GM18867 (cell line): ENCODE data around the gene NEURL1B.

Experiments
- ATAC-seq: cut with Tn5 transposase; IDR thresholded peaks from one replicate; pipeline ENCODE4 v1.9.1; 2021; ENCODE audit warnings: mild to moderate bottlenecking, moderate library complexity; ENCODE audit not compliant: unreplicated experiment

NEURL1B gene

GRCh38 chr5:172632346-172633092 is 8.5 kb upstream of the NEURL1B start:
- ATAC-seq: no peak

DNA sequence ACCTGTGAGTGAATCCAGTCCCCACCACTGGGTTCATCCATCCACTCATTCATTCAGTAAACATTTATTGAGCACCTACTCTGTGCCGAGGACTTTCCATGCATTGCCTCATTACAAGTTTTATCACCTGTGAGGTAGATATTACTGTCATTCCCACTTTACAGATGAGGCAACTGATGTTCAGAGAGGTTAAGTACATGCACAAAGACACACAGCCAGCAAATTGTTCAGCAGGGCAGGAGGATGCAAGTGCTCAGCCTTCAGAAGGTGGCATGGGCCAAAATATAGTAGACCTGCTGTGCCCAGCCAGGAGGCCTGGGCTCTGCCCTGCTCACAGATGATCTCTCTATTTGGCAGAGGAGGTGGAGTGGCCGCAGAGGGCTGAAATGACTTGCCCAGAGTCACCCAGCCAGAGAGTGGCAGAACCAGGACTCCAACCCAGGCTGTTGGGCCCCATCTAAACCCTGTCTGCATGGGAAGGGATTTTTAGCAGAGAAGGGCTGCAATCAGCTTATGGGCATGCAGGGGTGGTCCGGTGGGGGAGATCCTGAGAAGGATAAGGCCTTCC is 7.6 kb upstream of the NEURL1B start:
- no peak for ATAC-seq

- ATAC-seq: no peak
These were observed 6.8 kb upstream of the NEURL1B start for GRCh38 chr5:172634106-172634899.

GRCh38 chr5:172635038-172635437 is 6.0 kb upstream of the NEURL1B start:
- ATAC-seq: no peak

DNA sequence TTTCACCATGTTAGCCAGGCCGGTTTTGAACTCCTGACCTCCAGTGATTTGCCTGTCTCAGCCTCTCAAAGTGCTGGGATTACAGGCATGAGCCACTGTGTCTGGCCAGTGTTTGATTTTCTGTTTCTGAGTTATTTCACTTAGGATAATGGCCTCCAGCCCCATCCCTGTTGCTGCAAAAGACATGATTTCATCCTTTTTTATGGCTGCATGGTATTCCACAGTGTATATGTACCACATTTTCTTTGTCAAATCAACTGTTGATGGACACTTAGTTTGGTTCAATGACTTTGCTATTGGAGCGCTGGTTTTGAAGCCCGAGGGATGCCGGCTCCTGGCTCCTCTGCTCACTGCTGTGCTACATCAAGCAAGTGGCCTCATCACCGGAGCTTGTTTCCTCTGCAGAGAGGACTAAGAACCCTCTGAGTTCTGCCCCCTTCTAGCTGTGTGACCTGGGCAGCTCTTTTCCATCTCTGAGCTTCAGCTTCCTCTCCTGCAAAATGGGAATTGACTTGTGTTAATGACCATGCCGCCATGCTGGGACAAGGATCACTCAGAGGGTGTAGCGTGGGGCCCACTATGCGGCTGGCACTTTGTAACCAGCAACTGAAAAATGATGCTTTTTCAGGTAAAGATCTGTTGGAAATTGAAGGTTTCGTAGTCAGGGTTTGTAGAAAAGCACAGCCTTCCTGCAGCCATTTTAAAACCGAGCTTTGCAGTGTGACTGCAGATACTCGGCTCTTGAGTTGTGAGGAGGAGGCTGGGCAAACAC is 4.6 kb upstream of the NEURL1B start:
- ATAC-seq: no peak

DNA sequence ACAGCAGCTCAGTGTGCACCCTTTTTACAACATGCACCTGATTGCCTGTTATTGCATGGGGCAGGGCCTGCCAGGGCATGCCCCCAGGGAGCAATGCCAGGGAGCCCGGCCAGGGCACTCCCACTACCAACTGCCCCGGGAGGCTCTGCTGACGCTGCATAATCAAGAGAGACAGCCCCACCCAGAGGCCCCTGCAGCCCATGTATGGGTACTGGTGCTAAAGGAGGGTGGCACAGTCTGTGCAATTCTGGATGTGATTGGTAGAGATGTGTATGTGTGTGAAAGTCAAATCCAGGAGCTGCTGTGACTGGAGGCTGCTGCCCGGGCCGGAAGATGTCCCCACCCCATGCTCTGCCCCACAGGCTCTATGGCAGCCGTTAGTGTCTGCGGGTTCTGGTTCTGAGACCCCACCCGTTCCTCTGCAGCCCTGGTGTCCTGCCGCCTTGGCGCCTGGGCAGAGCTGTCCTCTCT is 3.9 kb upstream of the NEURL1B start:
- no peak for ATAC-seq

- no peak for ATAC-seq
These were observed 3.3 kb upstream of the NEURL1B start for GRCh38 chr5:172637740-172638139.

DNA sequence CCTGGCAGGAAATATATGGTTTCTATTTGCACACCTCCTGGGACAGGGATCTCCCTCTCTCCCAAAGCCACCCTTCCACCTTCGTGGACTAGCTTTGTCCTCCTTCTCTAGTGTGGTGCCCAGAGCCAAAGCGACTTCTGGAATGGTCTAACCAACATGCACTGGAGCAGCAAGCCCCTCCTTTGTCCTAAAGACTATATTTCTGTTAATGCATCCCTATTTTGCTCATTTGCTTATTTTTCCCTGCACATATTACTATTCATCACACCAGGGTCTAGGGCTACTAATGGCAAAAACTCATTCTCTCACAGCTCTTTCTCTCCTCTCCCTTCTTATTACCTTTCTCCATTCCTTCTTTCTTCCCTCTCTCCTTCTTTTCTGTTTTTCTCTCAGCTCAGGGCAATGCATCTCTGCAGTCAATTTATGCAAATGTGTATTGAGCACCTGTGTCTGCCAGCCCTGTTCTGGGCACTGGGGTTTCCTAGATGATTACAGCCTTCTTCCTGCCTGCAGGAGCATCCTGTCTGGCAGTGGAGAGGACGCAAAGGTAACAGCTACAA is 2.8 kb upstream of the NEURL1B start:
- ATAC-seq: no peak

- no peak for ATAC-seq
These were observed 924 bp upstream of the NEURL1B start for GRCh38 chr5:172640139-172640538.

DNA sequence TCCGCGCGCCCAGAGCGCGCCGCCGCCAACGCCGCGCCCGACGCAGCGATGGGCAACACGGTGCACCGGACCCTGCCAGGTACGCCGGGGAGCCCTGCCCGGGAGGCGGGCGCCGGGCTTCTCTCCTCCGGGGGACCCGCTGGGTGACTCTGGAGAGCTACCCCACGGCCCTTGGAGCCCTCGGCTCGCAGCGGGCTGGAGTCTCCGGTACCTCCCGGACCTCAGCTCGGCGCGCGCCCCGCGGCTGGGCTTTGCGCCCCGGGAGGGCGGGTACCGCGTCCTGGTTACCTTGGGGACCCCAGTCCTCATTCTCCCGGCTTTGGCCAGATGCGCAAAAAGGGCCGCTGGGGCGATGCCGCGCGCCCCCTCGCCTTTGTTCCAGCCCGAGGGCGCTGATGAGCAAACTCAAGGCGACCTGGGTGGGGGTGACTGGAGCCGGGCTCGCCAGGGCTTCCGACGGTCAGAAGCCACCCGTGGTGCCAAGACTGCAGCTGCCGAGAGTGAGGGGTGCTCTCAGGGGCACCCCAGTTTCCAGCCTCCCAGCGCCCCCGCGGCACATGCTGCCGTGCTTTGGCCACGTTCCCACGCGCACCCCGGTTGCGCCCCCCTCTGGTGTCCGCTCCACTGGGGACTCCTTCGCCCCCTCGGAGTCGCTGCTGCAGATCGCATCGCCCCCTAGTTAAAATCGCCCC is 442 bp downstream of the NEURL1B start:
- no peak for ATAC-seq

DNA sequence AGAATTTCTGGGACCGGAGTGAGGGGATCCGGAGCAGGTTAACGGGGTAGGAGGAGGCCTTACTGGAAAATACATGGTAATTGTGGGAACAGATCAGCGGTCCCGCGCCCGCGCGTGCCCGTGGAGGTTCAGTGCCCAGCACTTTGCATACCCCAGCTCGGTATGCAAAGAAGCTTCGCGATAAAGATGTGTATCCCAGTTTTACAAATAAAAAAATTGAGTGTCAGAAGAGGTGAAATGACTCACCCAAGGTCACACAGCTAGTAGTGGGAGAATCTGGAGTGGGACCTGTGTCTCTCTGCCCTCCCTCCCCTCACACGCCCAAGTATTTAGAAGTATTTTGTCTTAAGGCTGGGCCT is 967 bp downstream of the NEURL1B start:
- ATAC-seq: no peak

DNA sequence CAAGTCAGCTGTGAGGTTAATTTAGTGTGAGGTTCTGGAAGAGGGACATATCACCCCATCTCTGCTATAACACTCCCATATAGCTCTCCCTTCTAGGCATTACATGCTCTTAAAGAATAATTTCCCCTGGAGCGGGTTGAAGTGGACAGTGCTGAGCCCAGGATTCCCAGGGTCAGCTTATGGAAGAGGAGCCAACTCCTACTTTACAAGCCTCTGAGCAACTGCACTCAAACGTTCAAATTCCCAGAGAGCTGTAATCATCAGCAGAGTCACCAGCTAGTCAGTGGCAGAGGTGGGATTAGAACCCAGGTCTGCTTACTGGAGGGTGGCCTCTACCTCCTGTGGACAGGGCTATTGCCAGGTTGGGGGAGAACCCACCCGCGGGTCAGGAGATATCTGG is 1.4 kb downstream of the NEURL1B start:
- ATAC-seq: no peak

DNA sequence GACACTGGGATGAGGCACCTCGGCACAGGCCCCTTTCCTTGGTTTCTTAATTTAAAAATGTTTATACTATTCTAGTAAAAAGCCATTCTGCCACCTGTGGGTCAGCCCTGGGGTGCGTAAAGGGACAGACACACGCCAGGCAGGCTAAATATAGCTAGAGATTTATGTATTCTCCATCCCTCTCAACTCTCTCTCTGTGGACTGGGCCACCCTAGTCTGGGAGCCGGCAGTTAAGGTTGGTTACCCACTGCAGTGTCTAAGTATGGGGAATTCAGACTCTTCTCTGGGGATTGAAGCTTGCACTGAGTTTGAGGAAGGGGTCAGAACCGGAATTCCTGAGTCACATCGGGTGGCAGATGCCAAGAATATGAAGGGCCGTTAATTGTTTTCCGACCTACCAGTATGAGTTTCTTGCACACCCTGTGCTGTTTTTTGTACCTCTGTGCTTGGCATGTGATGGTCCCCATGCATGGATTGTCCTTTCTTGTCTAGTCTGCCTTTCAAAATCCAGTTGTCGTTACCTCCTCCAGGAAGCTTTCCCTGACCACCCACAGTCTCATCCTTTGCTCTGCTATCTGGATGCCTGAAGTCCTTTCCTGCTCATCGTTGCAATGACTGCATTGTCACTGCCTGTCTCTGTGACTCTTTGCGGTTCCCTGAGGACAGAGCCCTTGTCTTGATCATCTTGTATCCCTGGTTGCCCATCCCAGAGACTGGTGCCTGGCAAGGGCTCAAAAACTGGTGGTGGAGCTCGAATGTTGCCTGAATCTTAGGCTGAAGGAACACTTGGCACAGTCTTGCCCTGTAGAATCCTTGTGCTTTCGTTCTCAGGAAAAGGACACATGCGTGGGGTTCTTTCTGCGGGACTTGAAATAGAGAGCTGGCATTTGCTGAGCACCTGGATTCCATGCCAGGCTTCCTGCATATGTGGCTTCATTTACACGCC is 2.1 kb downstream of the NEURL1B start:
- no peak for ATAC-seq

GRCh38 chr5:172644266-172644665 is 3.2 kb downstream of the NEURL1B start:
- no peak for ATAC-seq

DNA sequence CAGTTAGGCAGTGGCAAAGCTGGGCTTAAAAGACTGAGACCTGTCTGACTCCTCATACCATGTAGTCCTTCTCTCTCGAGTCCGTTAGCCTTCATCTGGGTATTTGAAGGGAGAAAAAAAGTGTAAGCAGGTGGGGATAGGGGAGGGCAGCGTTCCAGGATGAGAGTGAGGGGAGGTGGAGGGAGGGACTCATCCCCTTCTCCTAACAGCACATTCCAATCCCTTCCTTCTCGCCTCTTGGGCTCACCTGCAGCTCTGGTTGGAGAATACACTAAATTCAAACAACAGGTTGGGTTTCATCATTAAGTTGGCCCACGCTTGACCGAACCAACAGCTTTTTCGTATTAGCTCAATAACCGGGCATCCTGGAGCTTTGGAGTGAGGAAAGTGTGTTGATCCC is 3.6 kb downstream of the NEURL1B start:
- ATAC-seq: no peak

DNA sequence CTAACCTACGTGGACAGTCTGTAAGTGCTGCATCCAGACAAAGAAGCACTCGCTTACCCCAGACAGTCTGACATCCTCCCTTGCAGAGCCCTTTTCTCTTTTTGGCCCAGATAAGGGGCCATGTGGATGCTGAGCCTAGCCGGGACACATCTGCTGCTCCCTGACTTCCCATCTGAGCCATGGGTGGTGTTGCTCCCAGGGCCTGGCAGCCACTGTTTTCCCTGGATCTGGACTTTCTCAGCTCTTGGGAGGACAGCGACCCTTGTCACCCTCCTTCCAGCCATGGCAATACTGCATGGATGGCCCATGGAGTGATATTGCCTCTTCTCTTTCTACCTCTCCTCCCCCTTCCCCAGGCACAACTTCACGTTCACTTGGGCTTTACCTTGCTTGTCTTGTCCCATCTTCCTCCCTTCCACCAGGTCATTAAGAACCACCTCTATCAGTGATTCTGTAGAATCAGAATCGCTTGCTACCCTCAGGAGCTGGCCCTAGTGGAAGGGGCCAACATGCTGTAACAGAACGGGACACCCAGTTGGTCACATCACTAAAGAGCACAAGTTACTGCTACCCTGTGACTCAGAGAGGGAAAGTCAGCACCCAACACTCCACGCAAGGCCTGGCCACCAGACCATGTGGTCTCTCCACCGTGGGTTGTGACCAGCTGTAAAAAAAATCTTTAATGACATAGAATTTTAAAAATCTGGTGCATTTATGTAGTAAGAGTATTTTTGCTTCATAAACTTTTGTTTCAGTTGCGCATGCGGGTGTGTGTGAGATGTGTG is 4.4 kb downstream of the NEURL1B start:
- ATAC-seq: no peak

- ATAC-seq: no peak
These were observed 5.7 kb downstream of the NEURL1B start for GRCh38 chr5:172646716-172647285.

DNA sequence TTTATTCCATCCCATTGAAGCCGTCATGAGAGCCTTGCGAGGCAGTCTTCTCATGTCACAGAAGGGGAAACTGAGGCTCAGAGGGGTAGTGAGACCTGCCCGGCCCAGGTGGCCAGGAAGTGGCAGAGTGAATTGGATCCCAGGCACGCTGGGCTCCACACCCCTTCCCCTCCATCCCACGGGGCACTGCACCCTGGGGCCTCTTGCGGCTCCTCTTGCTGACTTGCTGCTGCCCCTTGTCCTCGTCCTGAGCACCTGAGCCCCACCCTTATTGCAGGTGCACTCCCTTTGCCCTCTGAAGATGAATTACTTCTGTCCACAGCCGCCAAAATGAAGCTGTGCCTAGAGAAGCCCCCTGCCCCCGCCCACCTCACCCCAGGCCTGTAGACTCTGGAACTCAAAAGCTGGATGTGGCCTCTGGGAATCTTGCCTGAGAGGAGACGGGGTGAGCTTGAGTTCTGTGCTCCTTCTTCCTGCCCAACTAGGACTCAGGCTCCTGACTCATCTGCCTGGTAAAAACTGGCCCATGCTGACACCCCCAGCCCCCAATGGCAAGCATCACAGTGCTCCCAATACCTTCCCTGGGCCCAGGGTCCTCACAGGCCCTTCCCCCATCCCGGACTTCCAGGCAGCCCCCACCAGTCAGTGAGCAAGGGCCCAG is 6.4 kb downstream of the NEURL1B start:
- no peak for ATAC-seq
